Left kidney (tissue), 8 donors: ENCODE measurements around the gene CSNK2A3. TPM values are rescaled to one million over a fixed set of nuclear protein-coding genes. Genes with fewer than 3 reads are reported as not detected.
"Not testable (repeated sequence)": the region's sequence is repeated elsewhere in the genome, so short reads cannot be mapped to it uniquely, and the experiment has no call there.

Experiments
- DNase-seq: peaks from one replicate; pipeline ENCODE4 v3.0.0-alpha.2; 2013
- long read RNA-seq, 8 donors: transcript quantifications; one replicate each; lab custom pipeline, GENCODE V29; 2026
- polyA plus RNA-seq: library from polyadenylated mRNA; unstranded; fragments of 120-200 nt; gene quantifications from one replicate; pipeline ENCODE4 v1.2.1, GENCODE V29; 2013; ENCODE audit not compliant: insufficient read length

The CSNK2A3 gene
- polyA plus RNA-seq, result 1.9 TPM
- long read RNA-seq, donor 1, partial matches to known transcripts, result 0 of 3 reads
- long read RNA-seq, donor 1, other reads (novel, unspliced or antisense), result 0 of 3 reads
- long read RNA-seq, donor 2, partial matches to known transcripts, result 0 of 1 reads
- long read RNA-seq, donor 2, other reads (novel, unspliced or antisense), result 0 of 1 reads
- long read RNA-seq, donor 3, partial matches to known transcripts, result 0 of 3 reads
- long read RNA-seq, donor 3, other reads (novel, unspliced or antisense), result 0 of 3 reads
- long read RNA-seq, donor 4, result 0 reads
- long read RNA-seq, donor 5, partial matches to known transcripts, result 0 of 4 reads
- long read RNA-seq, donor 5, other reads (novel, unspliced or antisense), result 0 of 4 reads
- long read RNA-seq, donor 6, transcript CSNK2A3-201 (1 exons, 1,416 nt), result major isoform, 5 of 5 reads
- long read RNA-seq, donor 6, partial matches to known transcripts, result 0 of 5 reads
- long read RNA-seq, donor 6, other reads (novel, unspliced or antisense), result 0 of 5 reads
- long read RNA-seq, donor 7, partial matches to known transcripts, result 0 of 2 reads
- long read RNA-seq, donor 7, other reads (novel, unspliced or antisense), result 0 of 2 reads
- long read RNA-seq, donor 8, result 0 reads

DNA sequence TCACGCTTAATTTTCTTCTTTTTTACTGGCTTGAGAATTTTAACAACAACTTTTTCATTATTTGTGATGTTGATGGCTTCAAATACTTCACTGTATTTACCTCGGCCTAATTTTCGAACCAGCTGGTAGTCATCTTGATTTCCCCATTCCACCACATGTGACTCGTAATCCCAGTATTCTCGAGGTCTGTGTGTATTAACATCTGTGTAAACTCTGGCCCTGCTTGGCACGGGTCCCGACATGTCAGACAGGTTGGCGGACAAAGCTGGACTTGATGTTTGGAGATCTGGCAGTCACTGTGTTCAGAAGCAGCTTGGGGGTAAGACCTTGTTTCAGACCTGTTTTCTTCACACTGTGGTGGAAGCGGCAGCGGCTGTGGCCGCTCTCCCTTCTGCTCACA is at the start of gene CSNK2A3:
TSS of gene CSNK2A3 (minus strand) at position 373 of the 400 bp plus-strand sequence. CDS start at position 242, 131 bp downstream.
- not testable (repeated sequence) for DNase-seq

DNA sequence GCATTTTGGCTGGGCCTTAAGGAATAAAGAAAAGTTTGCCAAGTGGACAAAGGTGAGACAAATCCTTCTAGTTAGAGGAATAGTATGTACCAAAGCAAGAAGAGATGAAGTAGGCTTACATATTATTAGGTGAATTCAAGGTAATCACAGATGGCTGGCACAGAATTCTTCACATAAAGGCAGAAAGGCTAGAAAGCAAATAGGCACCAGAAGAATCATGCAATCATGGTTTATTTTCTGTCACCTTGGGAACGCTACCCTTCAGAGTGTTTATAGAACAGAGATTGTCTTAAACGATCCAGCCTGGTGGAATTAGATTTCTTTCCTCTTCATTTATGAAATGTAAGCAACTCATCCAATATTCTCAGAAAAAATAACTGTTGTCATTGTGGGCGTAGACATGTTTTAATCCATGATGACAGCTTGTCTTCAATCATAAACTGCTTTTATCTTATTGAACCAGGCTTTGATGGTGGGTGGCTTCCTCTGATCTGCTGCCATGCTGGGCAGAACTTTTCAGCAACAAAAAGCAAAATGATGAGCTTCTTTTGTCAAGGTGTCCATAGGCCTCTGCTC is 49.0 kb upstream of the CSNK2A3 start:
- DNase-seq, result no peak

DNA sequence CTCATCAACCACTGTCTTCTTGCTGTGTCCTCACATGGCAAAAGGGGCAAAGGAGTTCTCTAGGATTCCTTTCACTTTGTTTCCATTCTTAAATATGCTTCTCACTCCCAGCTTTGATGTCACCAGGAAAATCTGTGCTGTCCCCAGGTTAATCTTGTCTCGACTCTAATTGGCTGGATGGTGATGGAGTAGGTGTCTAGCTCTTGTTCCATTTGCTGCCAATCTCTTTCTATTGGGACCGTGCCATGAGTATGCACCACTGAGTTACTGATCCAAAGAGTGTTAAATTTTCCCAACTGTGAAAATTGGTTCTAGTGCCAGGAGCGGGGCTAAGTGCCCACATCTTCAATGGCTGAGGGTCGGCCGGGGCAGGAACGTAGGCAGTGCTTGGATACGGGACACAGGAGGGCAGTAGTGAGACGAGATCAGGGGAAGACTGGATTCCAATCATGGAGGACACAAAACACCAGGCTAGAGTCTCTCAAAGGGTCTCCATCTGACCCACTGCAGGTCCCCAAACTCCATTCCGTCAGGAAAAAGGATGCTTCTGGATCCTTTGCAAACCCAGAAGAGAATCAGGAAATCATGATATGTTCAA is 47.7 kb upstream of the CSNK2A3 start:
- no peak for DNase-seq

DNA sequence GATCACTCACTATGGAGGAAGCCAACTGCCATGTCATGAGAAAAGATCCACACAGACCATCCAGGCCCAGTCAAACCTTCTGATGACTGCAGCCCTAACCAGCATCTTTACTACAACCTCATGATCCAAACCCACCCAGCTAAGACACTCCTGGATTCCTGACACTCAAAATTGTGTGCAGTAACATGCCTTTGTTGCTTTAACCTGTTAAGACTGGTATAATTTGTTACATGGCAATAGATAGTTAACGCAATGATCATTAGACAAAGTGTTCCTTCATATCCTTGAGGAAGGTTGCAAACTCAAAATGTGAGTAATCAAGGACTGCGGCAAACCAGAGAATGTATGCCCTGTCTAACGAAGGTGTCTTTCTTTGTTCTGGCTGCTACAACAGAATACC is 47.1 kb upstream of the CSNK2A3 start:
- DNase-seq, result no peak

DNA sequence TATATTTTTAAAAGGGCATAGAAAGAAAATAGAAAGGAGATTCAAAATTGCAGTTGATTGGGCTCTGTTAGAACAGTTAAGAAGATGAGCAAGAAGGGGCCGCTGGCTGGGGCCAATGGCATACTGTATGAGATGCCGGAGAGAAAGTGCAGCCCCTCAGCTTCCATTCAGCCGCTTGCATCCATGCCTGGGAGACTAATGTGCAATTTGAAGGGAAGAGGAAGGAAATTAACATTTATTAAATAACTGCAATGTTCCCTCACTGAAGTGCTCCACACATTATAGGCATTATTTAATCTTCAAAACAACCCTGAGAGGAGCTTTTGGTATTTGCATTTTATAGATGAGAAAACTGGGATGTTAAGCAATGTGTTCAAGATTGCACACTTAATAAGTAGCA is 44.7 kb upstream of the CSNK2A3 start:
- no peak for DNase-seq

DNA sequence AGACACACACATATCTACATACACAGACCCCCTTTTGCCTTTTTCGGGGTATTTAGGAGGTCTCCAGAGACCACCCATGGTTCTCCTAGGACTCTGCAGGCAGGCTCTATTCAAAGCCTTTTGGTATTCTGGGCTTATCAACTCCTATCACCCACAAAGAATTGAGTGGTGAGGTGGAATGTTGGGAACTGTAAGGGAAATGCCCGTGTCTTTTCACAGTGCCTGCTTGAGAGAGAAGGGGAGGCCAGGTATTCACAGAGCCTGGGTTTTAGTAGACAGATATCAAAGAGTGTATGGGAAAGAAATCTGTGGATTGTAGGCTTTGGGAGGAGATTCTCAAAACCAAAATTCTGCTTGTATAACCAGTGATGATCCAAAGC is 44.0 kb upstream of the CSNK2A3 start:
- DNase-seq, result no peak

DNA sequence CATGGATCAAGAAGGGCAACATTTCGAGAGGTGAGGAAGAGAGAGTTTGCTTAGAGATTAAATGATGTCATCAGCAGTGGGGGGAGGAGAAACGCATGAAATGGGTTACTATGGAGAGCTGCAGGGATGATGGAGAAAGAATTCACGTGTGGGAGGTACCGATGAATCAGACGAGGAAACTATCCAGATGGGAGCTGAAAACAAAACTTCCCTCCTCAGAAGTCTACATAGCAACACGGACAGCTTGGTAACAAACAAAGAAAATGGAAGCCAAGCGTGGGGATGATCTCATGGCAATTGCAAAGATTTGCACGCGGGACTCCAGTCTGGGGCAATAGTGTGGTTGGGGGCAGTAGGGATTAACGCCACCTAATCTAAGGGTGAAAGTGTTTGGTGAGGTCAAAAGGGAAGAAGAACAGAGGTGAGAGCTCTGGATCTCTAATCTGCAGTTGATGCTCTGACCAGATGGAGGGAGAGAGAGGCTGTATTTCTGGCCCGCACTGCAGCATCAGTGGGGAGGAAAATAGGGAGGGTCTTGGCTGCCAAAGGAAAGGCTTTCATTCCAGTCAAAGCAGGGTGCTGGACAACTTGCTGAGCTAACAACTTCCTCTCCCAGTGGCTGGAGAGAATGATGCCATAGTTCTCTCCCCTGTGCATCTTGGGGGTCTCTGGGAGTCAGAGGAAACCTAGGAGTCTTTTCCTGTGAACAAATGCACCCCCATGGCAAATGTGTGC is 43.4 kb upstream of the CSNK2A3 start:
- DNase-seq, result no peak

DNA sequence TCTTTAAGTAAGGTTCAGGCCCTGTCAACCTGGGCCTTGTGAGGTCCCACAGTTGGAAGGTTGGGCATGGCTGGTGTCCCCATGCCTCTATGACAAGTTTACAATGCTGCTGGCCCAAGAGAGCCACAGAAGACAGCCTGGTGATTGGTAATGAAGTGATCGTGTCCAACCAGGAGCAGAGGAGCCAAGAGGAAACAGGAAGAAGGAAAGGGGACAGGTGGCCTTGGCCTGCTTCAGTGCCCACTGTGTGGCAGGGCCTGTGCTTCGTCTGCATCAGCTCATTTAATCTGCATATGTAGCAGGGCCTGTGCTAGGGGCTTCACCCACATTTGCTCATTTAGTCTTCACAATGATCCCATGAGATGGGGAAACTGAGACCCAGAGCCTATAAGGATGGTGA is 42.1 kb upstream of the CSNK2A3 start:
- no peak for DNase-seq

DNA sequence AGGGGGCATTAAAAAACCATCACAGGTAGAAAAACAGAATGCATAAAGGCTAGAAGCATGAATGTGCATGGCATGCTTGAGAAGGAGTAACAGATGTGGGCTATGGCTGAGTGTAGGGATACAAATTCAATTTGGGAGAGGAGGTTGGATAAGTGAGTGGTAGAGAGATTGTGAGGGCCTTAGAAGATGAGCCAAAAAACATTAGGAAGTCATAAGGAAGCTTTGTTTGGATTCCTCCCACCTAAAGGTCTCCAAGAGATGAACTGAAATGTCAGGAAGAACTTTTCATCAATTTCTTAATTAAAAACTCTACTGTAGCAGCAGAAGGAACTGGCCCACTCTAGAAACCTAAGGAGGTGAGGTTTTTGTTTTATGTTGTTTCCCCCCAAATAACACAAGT is 41.2 kb upstream of the CSNK2A3 start:
- no peak for DNase-seq

DNA sequence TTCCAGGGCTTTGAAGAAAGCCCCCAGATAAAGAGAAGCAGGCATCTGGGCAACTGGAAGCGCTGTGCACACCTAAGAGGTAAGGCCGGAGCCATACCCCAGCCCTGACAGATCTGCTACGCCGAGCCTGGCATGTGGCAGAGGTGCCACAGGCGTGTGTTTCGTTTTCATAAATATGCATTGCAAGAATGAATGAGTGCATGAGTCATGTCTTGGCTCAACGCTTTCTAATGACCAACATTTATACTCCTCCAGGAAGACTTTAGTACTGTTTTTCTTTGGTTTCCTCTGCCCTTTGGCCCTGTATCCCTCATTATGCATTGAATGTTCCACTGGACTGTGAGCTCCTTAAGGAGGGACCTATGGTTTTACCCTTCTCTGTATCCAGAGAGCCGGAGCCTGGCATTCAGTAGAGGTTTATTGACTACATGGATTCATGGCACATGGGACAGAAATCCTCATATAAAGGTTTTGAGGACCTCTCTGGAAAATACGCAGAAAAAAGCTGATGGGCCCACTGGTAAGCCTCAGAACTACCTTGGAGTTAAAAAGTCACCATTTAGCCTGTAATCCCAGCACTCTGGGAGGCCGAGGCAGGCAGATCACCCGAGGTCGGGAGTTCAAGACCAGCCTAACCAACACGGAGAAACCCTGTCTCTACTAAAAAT is 38.9 kb upstream of the CSNK2A3 start:
- DNase-seq, result no peak

DNA sequence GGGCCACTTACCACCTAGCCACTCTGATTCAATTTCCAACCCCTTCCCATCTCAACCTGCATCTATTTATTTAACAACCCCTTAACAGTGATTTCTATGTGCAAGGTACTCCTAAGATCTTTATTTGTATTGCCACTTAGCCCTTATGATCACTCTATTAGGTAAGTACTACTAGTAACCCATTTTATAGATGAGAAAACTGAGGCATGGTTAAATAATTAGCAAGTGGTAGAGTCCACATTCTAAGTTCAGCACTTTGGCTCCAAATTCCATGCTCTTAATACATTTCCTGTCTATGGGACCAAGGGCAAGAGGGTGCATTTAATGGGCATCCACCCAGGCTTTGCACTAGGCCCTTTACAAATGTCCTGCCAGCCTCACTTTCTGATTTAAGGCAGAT is 38.1 kb upstream of the CSNK2A3 start:
- no peak for DNase-seq

DNA sequence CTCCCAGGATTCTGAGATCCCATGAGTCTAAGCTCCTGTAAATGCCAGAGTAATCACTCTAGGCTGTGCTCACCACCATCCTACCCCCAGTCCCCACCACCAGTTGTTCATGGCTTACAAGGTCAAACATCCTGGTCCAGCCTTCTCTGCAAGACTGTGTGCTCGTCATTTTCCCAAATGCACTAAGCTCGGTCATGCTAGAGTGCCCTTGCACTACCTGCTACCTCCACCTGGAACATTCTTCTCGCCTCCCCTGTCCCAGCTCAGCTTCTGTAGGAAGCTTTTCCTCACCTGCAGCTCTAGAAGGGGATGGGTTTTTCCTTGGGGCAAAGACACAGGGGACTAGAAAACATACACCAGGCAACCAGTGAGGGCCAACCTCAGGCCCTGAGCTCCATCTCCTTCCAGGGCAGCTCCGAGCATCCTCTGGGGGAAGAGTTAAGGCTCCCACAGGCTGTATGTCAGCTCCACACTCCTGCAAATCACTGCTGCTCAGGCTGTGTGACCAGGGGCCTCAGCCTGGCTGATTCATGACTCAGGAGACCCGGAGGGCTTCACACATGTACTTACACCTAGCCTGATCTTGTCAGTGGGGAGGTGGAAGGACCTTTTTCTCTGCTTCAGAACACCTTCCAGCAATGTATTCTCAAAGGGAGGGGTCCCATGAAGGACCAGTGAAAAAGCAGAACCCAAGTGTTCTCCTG is 37.2 kb upstream of the CSNK2A3 start:
- no peak for DNase-seq

DNA sequence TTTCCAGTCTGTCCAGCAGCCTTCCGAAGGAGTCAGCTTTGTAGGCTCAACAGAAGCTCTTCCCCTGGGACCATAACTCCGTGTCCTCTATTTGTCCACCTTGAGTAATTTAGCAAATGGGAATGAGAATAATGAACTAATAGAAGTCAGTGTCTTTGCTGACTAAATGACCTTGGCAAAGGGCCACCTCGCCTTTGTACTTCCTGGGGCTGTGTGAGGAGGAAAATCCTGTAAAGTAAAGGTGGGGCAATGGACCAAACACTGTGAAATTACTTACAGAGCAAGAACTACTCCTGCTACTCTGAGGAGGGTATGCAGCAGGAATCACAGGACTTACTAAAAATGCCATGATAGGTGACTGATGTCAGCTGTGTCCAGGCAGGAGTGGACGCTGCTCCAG is 36.2 kb upstream of the CSNK2A3 start:
- DNase-seq, result no peak

DNA sequence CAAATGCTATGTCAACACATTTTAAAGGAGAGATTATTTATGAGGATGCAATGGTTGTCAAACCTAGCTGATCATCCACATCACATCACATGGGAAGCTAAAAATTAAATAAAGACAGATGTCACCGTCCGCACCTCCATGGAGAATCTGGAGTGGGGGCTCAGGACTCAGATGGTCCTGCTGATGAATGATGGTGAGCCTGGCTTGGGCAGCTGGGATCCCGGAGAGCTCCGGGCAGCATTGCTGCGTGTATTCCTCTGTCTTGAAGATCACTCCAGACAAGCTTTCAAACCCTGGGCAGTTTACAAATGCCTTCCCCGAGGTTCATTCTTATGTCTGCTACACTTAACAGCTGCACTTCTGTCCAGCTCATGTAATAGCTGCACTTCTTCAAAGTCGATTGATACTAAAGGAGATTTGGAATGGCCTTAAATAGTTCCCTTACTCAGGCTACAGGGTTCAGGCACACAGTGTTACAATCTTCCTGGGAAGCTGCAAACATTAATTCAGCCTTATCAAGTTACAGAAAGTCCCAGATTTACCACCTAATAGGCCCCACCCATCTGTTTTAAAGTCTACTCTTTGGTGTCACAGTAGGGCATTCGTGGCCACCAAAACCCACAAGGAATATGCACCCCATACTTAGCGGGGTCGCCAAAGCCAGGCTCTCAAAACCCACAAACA is 34.7 kb upstream of the CSNK2A3 start:
- DNase-seq, result no peak

DNA sequence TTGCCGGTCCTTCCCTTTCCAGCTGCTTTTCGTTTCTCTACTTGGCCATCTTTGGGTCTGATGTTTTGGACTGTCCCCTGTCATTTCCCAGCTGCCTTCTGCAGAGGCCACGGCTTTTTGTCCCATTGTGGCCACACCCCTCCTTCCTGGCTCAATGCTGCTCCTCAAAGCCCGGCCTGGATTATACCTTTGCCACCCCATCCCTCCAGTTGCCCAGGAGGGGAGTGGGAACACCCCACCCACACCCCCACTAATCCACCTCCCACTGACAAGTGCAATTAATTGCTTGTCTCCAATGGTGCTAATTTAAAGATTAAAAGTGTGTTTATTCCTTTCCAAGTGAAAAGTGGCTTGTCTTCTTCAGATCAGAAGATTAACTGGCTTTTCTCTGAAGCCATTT is 34.2 kb upstream of the CSNK2A3 start:
- no peak for DNase-seq

DNA sequence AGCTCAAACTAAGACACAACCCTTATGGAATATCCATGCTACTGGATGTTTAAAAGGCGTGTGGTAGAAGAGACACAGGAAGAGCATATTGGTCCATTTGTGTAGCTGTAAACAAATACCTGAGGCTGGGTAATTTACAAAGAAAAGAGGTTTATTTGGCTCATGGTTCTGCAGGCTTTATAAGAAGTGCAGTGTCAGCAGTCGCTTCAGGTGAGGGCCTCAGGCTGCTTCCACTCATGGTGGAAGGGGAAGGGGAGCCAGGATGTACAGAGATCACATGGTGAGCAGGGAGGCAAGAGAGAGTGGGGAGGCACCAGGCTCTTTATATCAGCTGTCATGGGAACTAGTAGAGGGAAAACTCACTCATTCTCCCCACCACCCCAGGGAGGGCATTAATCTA is 31.8 kb upstream of the CSNK2A3 start:
- DNase-seq, result no peak

DNA sequence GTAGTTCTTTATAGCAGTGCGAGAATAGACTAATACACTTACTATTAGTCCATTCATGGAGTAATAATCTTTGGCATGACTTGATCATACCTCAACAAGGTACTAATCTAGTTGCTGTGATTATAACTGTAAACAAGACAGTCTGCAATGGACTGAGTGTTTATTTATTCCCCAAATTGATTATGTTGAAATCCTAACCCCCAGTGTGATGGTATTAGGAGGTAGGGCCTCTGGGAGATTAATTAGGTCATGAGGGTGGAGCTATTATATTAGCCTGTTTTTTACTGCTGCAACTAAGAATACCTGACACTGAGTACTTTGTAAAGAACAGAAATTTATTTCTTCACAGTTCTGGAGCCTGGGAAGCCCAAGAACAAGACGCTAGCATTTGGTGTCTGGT is 30.9 kb upstream of the CSNK2A3 start:
- DNase-seq, result no peak

DNA sequence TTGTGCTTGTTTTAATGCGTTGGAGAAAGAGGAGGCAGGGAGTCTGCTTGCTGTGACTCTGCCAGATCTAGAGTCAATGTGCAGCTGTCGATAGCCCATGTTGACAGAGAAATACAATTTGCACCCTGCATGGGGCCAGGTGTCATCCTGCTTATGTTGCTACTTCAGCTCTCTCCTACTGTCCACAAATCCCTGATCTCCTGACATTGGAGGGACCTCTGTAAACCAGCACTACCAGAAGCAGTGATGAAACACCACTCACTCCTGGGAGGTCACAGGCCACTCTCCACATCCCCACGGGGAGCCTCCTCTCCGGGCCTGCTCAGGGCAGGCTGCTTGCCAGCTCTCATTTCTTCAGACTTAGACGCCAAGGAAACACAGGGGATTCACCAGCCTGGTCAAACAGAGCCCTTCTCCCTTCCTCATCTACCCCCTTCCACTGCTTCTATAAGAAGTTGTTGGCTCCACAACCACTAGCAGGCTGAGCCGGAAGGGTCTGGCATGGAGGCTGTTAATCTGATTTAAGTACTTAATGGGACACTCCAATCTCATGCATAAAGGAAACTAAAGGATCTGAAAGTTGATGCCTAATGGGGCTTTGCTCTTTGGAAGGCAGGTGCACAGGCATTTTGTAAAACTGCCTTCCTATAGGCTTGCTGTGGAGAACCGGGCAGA is 29.9 kb upstream of the CSNK2A3 start:
- DNase-seq, result no peak

DNA sequence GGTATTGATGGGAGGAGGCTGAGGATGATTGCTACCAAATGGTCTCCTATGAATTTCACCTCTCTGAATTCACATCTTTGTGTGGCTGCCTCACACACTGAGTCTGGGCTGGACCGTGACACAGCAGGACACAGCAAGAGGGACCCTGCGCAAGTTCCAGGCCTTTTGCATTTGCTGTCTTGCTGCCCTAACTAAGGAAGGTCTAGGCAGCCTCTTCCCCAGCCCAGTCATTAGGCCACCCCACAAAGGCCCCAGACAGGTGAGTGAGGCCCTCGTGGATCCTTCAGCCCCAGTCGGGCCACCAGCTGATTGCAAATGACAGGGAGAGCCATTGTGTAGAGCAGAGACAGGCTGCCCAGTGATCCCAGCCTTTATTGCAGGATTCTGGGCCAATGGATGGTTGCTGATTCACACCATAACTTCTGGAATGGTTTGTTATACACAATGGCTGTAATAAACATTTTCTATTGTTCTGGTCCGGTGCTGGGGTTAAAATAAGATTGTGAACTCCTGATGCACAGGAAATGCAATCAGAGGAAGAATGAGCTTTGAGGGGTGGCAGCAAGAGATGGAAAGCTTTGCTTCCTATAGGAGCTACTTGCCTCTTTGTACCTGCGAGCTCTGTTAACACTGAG is 28.5 kb upstream of the CSNK2A3 start:
- no peak for DNase-seq

DNA sequence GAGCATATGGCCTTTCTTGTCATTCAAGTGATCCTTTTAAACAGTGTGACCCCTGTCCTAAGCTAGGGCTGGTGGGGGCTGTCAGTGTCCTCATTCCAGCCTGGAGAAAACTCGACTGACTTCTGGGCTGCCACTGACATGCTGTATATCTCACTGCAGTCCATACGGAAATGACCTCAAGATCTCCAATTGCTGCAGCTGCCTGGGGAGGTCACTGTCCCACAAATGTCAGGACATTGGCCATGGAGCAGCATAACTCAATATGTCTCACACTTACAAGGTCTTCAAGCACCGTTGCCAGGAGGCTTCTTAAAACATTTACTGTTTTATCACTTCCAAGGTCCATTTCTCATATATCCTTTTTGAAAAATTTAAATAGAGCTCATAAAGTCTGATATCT is 27.8 kb upstream of the CSNK2A3 start:
- DNase-seq, result no peak
